RWPE2 (cell line): Measurements from ENCODE around the gene PRKCE.

Source experiments
- ATAC-seq: fragments of 200-7000 bp; cut with Tn5 transposase; 3 replicates; pipeline ENCODE4 v1.9.1; 2021; ENCODE audit warnings: low read depth
- DNase-seq: peaks from one replicate; pipeline ENCODE4 v3.0.0-alpha.2; 2020; ENCODE audit warnings: low spot score
- H3K27ac ChIP-seq: fragments of 450-650 bp; 2 replicates; pipeline ENCODE4 v1.5.1; 2017; ENCODE audit warnings: mild to moderate bottlenecking; ENCODE audit not compliant: poor library complexity, severe bottlenecking
- H3K27me3 ChIP-seq: fragments of 250-450 bp; sonication (Bioruptor Pico); 2 replicates; pipeline ENCODE4 v1.5.1; 2021; ENCODE audit warnings: mild to moderate bottlenecking, moderate library complexity; ENCODE audit not compliant: insufficient read depth, poor library complexity, severe bottlenecking
- H3K36me3 ChIP-seq: fragments of 250-450 bp; sonication (Bioruptor Pico); 2 replicates; pipeline ENCODE4 v1.5.1; 2020; ENCODE audit warnings: low read depth, mild to moderate bottlenecking, moderate library complexity
- H3K4me1 ChIP-seq: fragments of 250-450 bp; sonication (Bioruptor Pico); 2 replicates; pipeline ENCODE4 v1.5.1; 2021; ENCODE audit warnings: mild to moderate bottlenecking, moderate library complexity; ENCODE audit not compliant: insufficient read depth, poor library complexity, severe bottlenecking
- H3K4me3 ChIP-seq: fragments of 250-450 bp; sonication (Bioruptor Pico); 2 replicates; pipeline ENCODE4 v1.5.1; 2021; ENCODE audit warnings: mild to moderate bottlenecking, moderate library complexity; ENCODE audit not compliant: severe bottlenecking
- H3K9me3 ChIP-seq: fragments of 250-450 bp; sonication (Bioruptor Pico); 2 replicates; pipeline ENCODE4 v1.5.1; 2021; ENCODE audit warnings: mild to moderate bottlenecking, moderate library complexity; ENCODE audit not compliant: severe bottlenecking
- CTCF ChIP-seq: fragments of 450-650 bp; IDR thresholded peaks from one replicate; pipeline ENCODE4 v1.5.1; 2017; ENCODE audit warnings: mild to moderate bottlenecking, moderate library complexity; ENCODE audit not compliant: poor library complexity, severe bottlenecking

The PRKCE gene

GRCh38 chr2:45763797-45764196, 112.3 kb downstream of the PRKCE start:
- Histone ChIP-seq H3K27ac (no peak overlapping the region), H3K9me3 (no peaks in the 10 kb centered on the region), H3K4me1 (no peaks in the 10 kb centered on the region), H3K4me3 (no peak overlapping the region), H3K27me3 (no peaks in the 10 kb centered on the region), H3K36me3 (no peaks in the 10 kb centered on the region)
- ATAC-seq (no peak), DNase-seq (no peak)
- no peak for TF ChIP-seq CTCF

GRCh38 chr2:45765007-45765727, 113.7 kb downstream of the PRKCE start:
- Histone ChIP-seq H3K4me3 (no peak overlapping the region), H3K36me3 (no peaks in the 10 kb centered on the region), H3K9me3 (no peaks in the 10 kb centered on the region), H3K27me3 (no peaks in the 10 kb centered on the region), H3K4me1 (no peaks in the 10 kb centered on the region), H3K27ac (no peak overlapping the region)
- no peak for DNase-seq
- no peak for ATAC-seq
- no peak for TF ChIP-seq CTCF

- Histone ChIP-seq H3K4me1 (no peaks in the 10 kb centered on the region), H3K27ac (no peak overlapping the region), H3K36me3 (no peaks in the 10 kb centered on the region), H3K9me3 (no peaks in the 10 kb centered on the region), H3K4me3 (no peak overlapping the region), H3K27me3 (no peaks in the 10 kb centered on the region)
- no peak for ATAC-seq
- no peak for DNase-seq
- TF ChIP-seq CTCF: no peak
These were observed 114.3 kb downstream of the PRKCE start for GRCh38 chr2:45765728-45766254.

GRCh38 chr2:45768208-45768607, 116.7 kb downstream of the PRKCE start:
- H3K27me3 ChIP-seq: no peaks in the 10 kb centered on the region
- TF ChIP-seq CTCF: no peak
- H3K27ac ChIP-seq: no peak overlapping the region
- no peaks in the 10 kb centered on the region for H3K4me1 ChIP-seq
- no peak overlapping the region for H3K4me3 ChIP-seq
- H3K36me3 ChIP-seq: no peaks in the 10 kb centered on the region
- H3K9me3 ChIP-seq: no peaks in the 10 kb centered on the region
- DNase-seq (no peak), ATAC-seq (no peak)

GRCh38 chr2:45769056-45769455, 117.6 kb downstream of the PRKCE start:
- no peaks in the 10 kb centered on the region for H3K36me3 ChIP-seq
- no peak for ATAC-seq
- no peak for DNase-seq
- H3K4me1 ChIP-seq: no peaks in the 10 kb centered on the region
- no peak overlapping the region for H3K27ac ChIP-seq
- TF ChIP-seq CTCF: no peak
- no peaks in the 10 kb centered on the region for H3K27me3 ChIP-seq
- no peaks in the 10 kb centered on the region for H3K9me3 ChIP-seq
- H3K4me3 ChIP-seq: no peak overlapping the region
